GM20000 (cell line): ENCODE data around the gene FAM78A.

Source experiments
- DNase-seq: peaks from one replicate; pipeline ENCODE4 v3.0.0; 2012; ENCODE audit warnings: low spot score
- TF ChIP-seq, protein P1 (sequence below): IDR thresholded peaks from 2 replicates; pipeline ENCODE4 v1.5.1; 2012; ENCODE audit warnings: mild to moderate bottlenecking, control low read depth; ENCODE audit errors: extremely low read depth, missing control alignments

Gene FAM78A

DNA sequence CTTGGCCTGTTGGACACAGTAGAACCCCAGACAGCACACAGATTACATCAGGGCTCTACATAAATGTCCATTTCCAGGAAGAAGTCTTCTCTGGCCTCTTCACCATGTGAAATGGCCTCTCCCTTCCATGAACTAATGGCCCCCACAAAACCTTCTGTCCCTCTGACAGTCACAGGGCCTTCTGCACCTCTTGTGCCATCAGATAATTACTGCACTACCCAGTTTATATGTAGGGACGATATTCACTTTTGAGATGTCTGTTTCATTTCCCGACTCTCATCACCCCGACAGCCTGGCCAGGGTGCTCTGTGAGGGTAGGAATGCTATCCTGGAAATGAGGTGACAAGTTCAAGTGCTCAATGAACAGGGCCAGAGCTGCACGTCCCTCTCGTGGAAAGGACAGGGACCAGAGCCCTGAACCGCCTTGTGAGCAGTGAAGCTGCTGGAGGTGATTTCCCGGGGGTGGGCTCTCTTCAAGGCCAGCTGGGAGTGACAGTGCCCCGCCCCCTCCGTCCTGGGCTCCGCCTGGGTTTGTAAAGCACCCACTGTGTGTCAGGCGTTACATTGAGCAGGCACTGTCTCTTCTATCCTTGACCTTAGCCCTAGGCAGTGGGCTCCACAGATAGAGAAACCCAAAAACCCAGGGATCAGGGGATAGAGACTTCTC lies 3.0 kb upstream of the FAM78A start:
- TF ChIP-seq, protein P1, sequence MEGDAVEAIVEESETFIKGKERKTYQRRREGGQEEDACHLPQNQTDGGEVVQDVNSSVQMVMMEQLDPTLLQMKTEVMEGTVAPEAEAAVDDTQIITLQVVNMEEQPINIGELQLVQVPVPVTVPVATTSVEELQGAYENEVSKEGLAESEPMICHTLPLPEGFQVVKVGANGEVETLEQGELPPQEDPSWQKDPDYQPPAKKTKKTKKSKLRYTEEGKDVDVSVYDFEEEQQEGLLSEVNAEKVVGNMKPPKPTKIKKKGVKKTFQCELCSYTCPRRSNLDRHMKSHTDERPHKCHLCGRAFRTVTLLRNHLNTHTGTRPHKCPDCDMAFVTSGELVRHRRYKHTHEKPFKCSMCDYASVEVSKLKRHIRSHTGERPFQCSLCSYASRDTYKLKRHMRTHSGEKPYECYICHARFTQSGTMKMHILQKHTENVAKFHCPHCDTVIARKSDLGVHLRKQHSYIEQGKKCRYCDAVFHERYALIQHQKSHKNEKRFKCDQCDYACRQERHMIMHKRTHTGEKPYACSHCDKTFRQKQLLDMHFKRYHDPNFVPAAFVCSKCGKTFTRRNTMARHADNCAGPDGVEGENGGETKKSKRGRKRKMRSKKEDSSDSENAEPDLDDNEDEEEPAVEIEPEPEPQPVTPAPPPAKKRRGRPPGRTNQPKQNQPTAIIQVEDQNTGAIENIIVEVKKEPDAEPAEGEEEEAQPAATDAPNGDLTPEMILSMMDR = no peak
- no peak for DNase-seq

DNA sequence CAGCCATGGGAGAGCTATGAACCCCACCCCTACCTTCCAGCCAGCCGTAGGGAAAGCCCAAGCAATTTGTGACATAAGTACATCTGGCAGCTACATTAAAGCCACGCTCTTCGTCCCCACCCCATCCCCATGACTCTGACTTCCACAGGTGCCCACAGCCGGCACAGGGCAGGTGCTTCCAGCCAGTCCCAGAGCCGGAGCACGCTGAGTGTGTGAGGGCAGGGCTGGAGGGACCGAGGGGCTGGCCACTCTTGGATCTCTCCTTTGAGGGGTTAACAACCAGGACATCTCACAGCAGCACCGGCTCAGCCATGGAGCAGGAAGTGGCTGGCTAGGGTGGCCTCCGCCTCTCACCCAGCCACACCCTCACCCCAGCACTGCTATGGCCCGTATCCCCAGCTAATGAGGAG lies 2.4 kb upstream of the FAM78A start:
- DNase-seq = no peak
- TF ChIP-seq, protein P1 = no peak

DNA sequence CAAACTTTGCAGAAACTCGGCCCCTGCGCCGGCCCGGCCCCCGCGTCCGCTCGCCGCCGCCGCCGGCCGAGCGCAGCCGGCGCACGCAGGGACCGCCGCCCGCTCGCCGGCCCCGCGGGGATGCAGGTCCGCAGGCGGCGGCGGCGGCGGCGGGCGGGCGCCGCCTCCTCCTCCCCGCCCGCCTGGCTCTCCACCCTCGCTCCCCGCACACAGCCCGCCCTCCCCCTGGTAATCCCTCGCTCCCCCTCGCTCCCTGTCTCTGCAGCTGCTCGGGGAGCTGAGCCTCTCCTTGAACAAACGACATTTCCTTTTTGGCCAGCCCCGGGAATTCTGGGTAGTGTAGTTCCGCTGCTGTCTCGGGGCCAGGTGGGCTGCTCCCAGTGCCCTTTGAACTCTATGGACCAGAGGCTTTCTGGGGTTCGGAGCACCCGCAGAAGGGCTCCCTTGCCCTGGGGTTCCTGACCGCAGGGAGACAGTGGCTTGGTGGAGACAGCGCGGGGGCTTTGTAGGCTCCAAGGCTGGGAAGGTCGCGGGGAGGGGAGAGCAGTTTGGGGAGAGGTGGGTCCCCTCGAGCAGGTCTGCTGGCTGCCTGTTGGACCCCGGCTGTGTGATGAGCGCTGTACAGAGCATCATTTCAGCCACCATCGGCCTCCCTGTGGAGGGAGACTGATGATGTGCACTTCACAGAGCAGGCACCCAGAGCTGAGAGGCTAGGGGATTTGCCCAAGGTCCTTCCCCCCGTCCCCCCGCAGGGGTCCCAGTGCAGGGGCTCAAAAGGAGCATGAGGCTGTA lies 1.8 kb upstream of the FAM78A start:
- TF ChIP-seq, protein P1 = no peak
- peak; percentile 94 for DNase-seq

DNA sequence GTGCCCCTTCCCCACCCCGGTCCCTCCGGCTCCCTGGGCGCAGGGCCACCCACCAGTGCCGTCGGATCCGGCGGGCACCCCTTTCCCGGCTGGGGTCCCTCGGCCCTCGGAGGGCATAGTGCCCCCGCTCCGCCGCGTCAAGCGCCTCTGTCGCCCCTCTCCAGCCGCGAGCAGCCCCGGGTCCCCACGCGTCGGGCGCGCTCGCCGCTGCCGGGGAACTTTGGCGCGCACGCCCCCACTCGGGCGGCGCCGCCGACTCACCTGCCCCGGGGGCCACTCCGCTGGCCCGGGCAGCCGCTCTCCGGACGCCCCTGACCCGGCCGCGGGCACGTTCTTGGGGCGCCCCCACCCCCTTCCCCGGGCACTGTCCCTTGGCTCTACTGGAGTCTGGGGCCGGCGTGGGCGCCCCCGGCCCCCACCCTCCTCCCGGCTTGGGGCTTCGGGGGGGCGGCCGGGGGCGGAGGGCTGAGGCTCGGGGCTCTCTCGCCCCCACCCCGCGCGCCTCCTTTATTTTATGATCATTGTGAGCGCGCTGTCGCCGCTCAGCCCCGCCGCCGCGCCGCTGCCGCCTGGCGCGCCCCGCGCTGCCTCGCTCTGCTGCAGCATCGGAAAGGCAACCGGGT lies 1.1 kb upstream of the FAM78A start:
- TF ChIP-seq, protein P1 = peak; percentile 37
- DNase-seq = peak; percentile 78

DNA sequence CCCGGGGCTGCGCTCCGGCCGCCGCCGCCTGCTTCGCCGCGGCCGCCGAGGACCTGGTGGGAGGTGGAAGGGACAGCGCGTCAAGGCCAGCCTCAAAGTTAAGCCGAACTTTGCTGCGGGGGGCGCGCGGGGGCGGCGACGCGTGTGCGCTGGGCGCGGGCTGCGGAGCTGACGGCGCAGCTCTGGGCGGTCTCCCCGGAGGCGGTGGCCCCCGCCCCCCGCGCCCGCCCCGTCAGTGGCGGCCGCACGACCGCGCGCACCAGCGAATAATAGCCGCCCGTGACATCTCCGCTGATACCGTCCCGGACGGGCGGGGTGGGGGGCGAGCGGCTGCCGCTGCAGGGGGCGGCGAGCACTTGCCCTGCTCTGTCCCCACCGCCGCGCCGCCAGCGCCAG lies 579 bp upstream of the FAM78A start:
- DNase-seq = peak; percentile 80

DNA sequence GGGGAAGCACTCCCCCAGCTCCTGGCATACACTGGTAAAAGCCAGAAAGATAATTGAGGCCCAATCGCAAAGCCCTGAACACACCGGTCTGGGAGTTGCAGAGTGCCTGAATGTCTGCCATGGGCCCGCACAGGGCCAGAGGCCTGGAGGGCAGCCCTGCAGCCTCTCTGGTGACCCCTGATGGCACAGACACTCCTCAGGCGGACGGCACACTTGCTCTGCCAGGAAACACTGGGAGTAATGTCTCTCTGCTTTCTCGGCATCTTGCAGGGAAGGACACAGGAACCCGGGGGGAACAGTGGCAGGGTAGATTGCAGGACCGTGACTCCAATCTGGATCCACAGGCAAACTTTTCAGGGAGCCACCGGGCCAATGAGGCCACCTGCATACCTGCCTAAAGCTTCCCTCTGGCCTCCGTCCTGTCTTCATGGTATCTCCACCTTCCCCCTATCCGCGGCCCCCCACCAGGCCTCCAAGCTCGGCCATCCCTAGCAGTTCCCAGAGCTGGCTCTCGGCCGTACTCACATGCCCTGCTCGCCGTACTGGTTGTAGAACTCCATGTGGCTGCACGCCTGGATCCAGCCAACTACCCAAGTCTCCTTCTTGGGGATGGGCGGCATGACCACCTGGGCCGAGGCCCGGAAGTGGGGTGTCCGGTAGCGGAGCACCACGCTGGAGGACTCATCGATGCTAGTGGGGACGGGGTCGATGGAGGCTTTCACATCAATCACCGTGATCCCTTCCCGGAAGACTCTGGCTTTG lies 797 bp downstream of the FAM78A start:
- TF ChIP-seq, protein P1 = peak; percentile 51
- peak; percentile 73 for DNase-seq

More for the DNA sequence above, 579 bp upstream of the FAM78A start:
- TF ChIP-seq, protein P1 = no peak
